Thyroid gland (tissue), 4 donors: Measurements from ENCODE around the gene CCNJL.

Experiments used
- POLR2A ChIP-seq, 2 donors: fragments of 450-650 bp; IDR thresholded peaks; one replicate each; pipeline ENCODE4 v1.6.1; 2017; ENCODE audit warnings: antibody characterized with exemption in 2 of 2, mild to moderate bottlenecking in 2 of 2, moderate library complexity in 1 of 2
- TF ChIP-seq, protein P1 (sequence below), 6 experiments: fragments of 200-600 bp in 3 of 6; fragments of 450-650 bp in 3 of 6; sonication (generic) in 3 of 6; IDR thresholded peaks; one replicate each; pipeline ENCODE4 v1.5.1; 2016 to 2019; ENCODE audit warnings: antibody characterized with exemption in 6 of 6, mild to moderate bottlenecking in 2 of 6, inconsistent platforms in 1 of 6, moderate library complexity in 1 of 6

DNA sequence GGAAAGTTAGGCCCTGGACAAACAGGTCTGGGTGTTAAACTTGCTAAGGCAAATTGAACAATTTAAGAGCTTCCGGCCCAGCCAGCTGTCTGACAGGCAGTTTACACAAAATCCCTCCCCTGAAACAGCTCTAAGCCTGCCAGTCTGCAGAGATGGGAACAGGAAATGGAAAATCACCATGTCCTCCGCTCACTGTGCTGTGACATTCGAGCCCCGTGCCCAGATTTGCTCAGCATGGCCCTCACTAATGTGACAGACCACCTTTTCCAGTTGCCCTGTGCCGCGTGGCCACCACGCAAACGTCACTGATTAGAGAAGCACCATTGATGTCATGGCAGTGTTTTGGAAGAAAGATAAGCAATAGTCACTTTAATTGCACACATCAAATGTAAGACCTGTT, 41.0 kb downstream of the CCNJL start:
- TF ChIP-seq, protein P1, sequence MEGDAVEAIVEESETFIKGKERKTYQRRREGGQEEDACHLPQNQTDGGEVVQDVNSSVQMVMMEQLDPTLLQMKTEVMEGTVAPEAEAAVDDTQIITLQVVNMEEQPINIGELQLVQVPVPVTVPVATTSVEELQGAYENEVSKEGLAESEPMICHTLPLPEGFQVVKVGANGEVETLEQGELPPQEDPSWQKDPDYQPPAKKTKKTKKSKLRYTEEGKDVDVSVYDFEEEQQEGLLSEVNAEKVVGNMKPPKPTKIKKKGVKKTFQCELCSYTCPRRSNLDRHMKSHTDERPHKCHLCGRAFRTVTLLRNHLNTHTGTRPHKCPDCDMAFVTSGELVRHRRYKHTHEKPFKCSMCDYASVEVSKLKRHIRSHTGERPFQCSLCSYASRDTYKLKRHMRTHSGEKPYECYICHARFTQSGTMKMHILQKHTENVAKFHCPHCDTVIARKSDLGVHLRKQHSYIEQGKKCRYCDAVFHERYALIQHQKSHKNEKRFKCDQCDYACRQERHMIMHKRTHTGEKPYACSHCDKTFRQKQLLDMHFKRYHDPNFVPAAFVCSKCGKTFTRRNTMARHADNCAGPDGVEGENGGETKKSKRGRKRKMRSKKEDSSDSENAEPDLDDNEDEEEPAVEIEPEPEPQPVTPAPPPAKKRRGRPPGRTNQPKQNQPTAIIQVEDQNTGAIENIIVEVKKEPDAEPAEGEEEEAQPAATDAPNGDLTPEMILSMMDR (IDR thresholded peaks at IDR 0.05), result no peak
- no peak for TF ChIP-seq POLR2A (IDR thresholded peaks at IDR 0.05)
